IPS DF 6.9 (cell line): ENCODE results near the gene PPP4R1.

Source experiments
- DNase-seq: peaks from one replicate; pipeline ENCODE4 v3.0.0-alpha.2; 2013; ENCODE audit warnings: low read depth, low spot score
- H3K27ac ChIP-seq: one replicate; pipeline ENCODE4 v1.5.1; 2013; ENCODE audit warnings: low read length, control low read depth
- H3K27me3 ChIP-seq: 2 replicates; pipeline ENCODE4 v1.6.1; 2013; ENCODE audit warnings: mild to moderate bottlenecking, low read length; ENCODE audit not compliant: control insufficient read depth, insufficient read depth
- H3K36me3 ChIP-seq: 2 replicates; pipeline ENCODE4 v1.6.1; 2013; ENCODE audit warnings: low read length; ENCODE audit not compliant: control insufficient read depth, insufficient read depth
- H3K4me1 ChIP-seq: 2 replicates; pipeline ENCODE4 v1.6.1; 2013; ENCODE audit warnings: low read length; ENCODE audit not compliant: control insufficient read depth, insufficient read depth
- H3K4me3 ChIP-seq: 2 replicates; pipeline ENCODE4 v1.5.1; 2013; ENCODE audit warnings: mild to moderate bottlenecking, low read length
- H3K9me3 ChIP-seq: 2 replicates; pipeline ENCODE4 v1.6.1; 2013; ENCODE audit warnings: low read length, inconsistent platforms; ENCODE audit not compliant: control insufficient read depth, insufficient read depth
- WGBS: extraction: QIAGEN DNeasy Blood & Tissue Kit; methylation state at CpG from one replicate; pipeline ENCODE4 v1.1.7; 2013; ENCODE audit warnings: mixed read lengths, missing lambda C conversion rate; ENCODE audit not compliant: insufficient read length, insufficient coverage; 5-methylcytosine and 5-hydroxymethylcytosine counted together

Gene PPP4R1

GRCh38 chr18:9535430-9535991 is 78.8 kb downstream of the PPP4R1 start:
- DNase-seq, result no peak
- H3K36me3 ChIP-seq, result peaks cover 9% of the 10 kb centered on the region
- H3K27me3 ChIP-seq, result no peaks in the 10 kb centered on the region
- no peaks in the 10 kb centered on the region for H3K9me3 ChIP-seq
- no CpG with 5 or more reads among the region's 27 CpGs for WGBS
- no peak overlapping the region for H3K27ac ChIP-seq
- H3K4me1 ChIP-seq, result no peaks in the 10 kb centered on the region
- H3K4me3 ChIP-seq, result no peak overlapping the region

GRCh38 chr18:9534844-9535243 is 79.5 kb downstream of the PPP4R1 start:
- Histone ChIP-seq H3K36me3 (peaks cover 9% of the 10 kb centered on the region), H3K27me3 (no peaks in the 10 kb centered on the region), H3K4me3 (no peak overlapping the region), H3K27ac (no peak overlapping the region), H3K4me1 (no peaks in the 10 kb centered on the region), H3K9me3 (no peaks in the 10 kb centered on the region)
- no peak for DNase-seq
- WGBS, result no CpG with 5 or more reads among the region's 11 CpGs

GRCh38 chr18:9531791-9532410 is 82.5 kb downstream of the PPP4R1 start:
- no CpG with 5 or more reads among the region's 7 CpGs for WGBS
- Histone ChIP-seq H3K27me3 (no peaks in the 10 kb centered on the region), H3K27ac (no peak overlapping the region), H3K9me3 (no peaks in the 10 kb centered on the region), H3K4me1 (no peaks in the 10 kb centered on the region), H3K36me3 (peaks cover 9% of the 10 kb centered on the region), H3K4me3 (no peak overlapping the region)
- DNase-seq, result no peak

GRCh38 chr18:9530226-9531009 is 83.9 kb downstream of the PPP4R1 start:
- no peaks in the 10 kb centered on the region for H3K9me3 ChIP-seq
- no peak for DNase-seq
- peaks cover 6% of the 10 kb centered on the region for H3K36me3 ChIP-seq
- H3K27ac ChIP-seq, result no peak overlapping the region
- H3K27me3 ChIP-seq, result no peaks in the 10 kb centered on the region
- WGBS, result 100% methylated on average over 1 of the region's 6 CpGs
- H3K4me1 ChIP-seq, result no peaks in the 10 kb centered on the region
- H3K4me3 ChIP-seq, result no peak overlapping the region

- Histone ChIP-seq H3K9me3 (no peaks in the 10 kb centered on the region), H3K4me3 (no peak overlapping the region), H3K4me1 (no peaks in the 10 kb centered on the region), H3K27ac (no peak overlapping the region), H3K27me3 (no peaks in the 10 kb centered on the region), H3K36me3 (no peaks in the 10 kb centered on the region; the same call in 1 of the 2 replicates)
- DNase-seq, result no peak
Measured at GRCh38 chr18:9526458-9526857, 87.9 kb downstream of the PPP4R1 start.

GRCh38 chr18:9522952-9523351 is 91.4 kb downstream of the PPP4R1 start:
- no peaks in the 10 kb centered on the region for H3K27me3 ChIP-seq
- no peak overlapping the region for H3K4me3 ChIP-seq
- peaks cover 1% of the 10 kb centered on the region; the same call in 1 of the 2 replicates for H3K36me3 ChIP-seq
- H3K4me1 ChIP-seq, result no peaks in the 10 kb centered on the region
- no CpG with 5 or more reads among the region's 6 CpGs for WGBS
- no peak overlapping the region for H3K27ac ChIP-seq
- no peak for DNase-seq
- no peaks in the 10 kb centered on the region for H3K9me3 ChIP-seq

- peaks cover 2% of the 10 kb centered on the region; the same call in 1 of the 2 replicates for H3K36me3 ChIP-seq
Measured at GRCh38 chr18:9521770-9522169, 92.6 kb downstream of the PPP4R1 start.

GRCh38 chr18:9520666-9521065 is 93.7 kb downstream of the PPP4R1 start:
- Histone ChIP-seq H3K9me3 (no peaks in the 10 kb centered on the region), H3K4me1 (no peaks in the 10 kb centered on the region), H3K27ac (no peak overlapping the region), H3K4me3 (no peak overlapping the region), H3K36me3 (peaks cover 2% of the 10 kb centered on the region; the same call in 1 of the 2 replicates), H3K27me3 (no peaks in the 10 kb centered on the region)
- WGBS, result no CpG with 5 or more reads among the region's 3 CpGs
- DNase-seq, result no peak

More at GRCh38 chr18:9521770-9522169, 92.6 kb downstream of the PPP4R1 start:
- WGBS, result no CpG with 5 or more reads among the region's 7 CpGs
- Histone ChIP-seq H3K4me1 (no peaks in the 10 kb centered on the region), H3K27me3 (no peaks in the 10 kb centered on the region), H3K9me3 (no peaks in the 10 kb centered on the region), H3K4me3 (no peak overlapping the region), H3K27ac (no peak overlapping the region)
- no peak for DNase-seq

GRCh38 chr18:9519399-9519798 is 95.0 kb downstream of the PPP4R1 start:
- Histone ChIP-seq H3K36me3 (peaks cover 2% of the 10 kb centered on the region; the same call in 1 of the 2 replicates), H3K27ac (no peak overlapping the region), H3K4me1 (no peaks in the 10 kb centered on the region), H3K4me3 (no peak overlapping the region), H3K27me3 (no peaks in the 10 kb centered on the region), H3K9me3 (no peaks in the 10 kb centered on the region)
- WGBS, result no CpG with 5 or more reads among the region's 1 CpG
- no peak for DNase-seq

- no peak overlapping the region for H3K27ac ChIP-seq
- H3K36me3 ChIP-seq, result peaks cover 2% of the 10 kb centered on the region; the same call in 1 of the 2 replicates
- no CpG with 5 or more reads among the region's 6 CpGs for WGBS
- H3K4me1 ChIP-seq, result no peaks in the 10 kb centered on the region
- H3K27me3 ChIP-seq, result no peaks in the 10 kb centered on the region
- no peaks in the 10 kb centered on the region for H3K9me3 ChIP-seq
- no peak for DNase-seq
- H3K4me3 ChIP-seq, result no peak overlapping the region
Measured at GRCh38 chr18:9517869-9518268, 96.5 kb downstream of the PPP4R1 start.
